GM20431 (cell line): ENCODE data around the gene SLC43A3.
"Not testable (repeated sequence)": the region's sequence is repeated elsewhere in the genome, so short reads cannot be mapped to it uniquely, and the experiment has no call there.

Experiments
- in situ Hi-C: fragments of 300-500 bp; cut with MseI, MboI; formaldehyde crosslinking; loops from one replicate; pipeline ENCODE4 v1.15.0; 2020; ENCODE audit warnings: low sequenced_read_pairs; ENCODE audit not compliant: unreplicated experiment

SLC43A3 gene

GRCh38 chr11:57460022-57460757 is 33.3 kb upstream of the SLC43A3 start, which contains the start of gene RTN4RL2:
Gene RTN4RL2, plus strand, starts transcription at chr11:57460528. Its CDS starts 338 bp downstream, at chr11:57460866.
- in situ Hi-C loops, result no loop called here

GRCh38 chr11:57459164-57460021 is 32.5 kb upstream of the SLC43A3 start:
- in situ Hi-C loops, result no loop called here

GRCh38 chr11:57458410-57459163 is 31.7 kb upstream of the SLC43A3 start:
- in situ Hi-C loops, result no loop called here

- in situ Hi-C loops, result no loop called here
Measured at GRCh38 chr11:57458060-57458409, 31.1 kb upstream of the SLC43A3 start.

DNA sequence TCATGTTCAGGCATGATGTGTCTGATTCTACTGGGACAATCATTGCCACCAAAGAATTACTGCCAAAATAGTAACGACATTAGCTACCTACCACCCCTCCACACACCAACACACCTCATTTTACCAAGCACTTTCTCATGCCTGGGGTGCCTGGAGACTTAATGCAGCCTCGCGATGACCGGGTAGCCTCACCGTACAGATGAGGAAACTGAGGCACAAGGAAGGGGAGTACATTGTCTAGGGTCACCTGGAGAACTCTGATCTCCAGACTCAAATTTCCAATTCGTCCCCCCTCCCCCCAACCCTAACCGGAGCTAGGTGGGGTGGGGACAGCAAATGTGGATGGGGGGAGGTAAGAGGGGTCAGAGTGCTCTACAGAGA is 30.7 kb upstream of the SLC43A3 start:
- in situ Hi-C loops, result no loop called here

DNA sequence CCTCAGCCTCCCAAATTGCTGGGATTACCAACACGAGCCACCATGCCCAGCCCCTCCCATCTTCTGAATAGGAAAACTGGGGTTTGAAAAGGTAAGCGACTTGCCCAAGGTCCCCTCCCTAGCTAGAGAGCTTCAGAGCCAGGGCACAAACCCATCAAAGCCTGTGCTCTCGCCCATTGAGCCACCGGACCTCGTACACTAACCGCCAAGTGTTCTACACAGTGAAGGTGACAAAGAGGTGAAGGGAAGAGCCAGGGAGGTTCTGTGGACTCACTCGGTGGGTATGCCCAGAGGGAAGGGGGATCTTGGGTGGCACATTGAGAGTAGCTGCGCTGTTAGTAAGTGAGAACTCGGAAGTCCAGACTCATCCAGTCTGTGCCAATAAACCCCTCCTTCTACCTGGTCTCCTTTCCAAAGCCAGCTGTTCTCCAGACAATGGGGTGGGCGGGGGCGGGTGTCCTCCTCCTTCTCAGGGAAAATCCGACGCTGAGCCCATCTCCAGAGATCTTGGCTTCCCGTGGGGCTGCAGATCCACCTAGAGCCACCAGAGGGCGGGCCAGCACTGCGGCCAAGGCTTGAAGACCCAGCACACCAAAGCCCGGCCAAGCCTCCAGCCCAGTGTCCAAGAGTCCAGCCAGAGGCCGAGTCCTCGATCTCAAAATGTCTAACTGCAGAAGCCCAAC is 30.2 kb upstream of the SLC43A3 start:
- in situ Hi-C loops, result no loop called here

DNA sequence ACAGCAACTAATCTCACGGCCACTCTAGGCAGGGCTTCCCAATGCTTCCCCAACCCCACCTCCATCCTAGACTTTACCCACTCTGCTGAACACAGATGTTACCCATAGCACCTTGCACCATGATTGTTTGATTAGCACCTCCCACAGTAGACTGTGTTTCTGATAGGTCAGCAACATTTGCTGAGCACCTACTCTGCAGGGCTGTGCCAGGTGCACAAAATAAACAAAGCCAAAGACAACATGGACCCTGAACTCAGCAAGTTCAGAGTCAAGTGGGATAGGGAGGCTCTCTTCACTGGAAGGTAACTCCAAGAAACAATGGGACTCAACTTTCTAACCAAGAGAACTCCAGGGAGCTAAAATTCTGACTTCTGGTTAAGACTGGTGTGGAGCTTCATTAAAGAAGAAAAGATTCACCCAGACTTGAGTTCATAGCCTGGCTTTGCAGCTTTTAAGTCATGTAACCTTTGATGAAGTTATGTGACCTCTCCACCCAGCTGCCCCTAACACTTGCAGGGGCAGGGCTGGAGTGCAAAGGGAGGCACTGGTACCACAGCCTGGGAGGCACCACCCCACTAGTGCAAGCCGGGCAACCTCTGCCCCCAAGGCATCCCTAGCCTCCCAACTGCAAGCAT is 26.7 kb upstream of the SLC43A3 start:
- in situ Hi-C loops, result no loop called here

GRCh38 chr11:57446055-57446454 is 19.1 kb upstream of the SLC43A3 start:
- in situ Hi-C loops, result no loop called here

DNA sequence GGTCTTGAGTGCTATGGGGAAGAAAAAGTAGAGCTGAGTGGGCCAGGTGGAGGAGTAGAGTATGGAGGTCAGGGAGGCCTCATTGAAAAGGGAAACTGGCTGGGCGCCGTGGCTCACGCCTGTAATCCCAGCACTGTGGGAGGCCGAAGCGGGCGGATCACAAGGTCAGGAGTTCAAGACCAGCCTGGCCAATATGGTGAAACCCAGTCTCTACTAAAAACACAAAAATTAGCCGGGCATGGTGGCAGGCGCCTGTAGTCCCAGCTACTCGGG is 18.1 kb upstream of the SLC43A3 start:
- in situ Hi-C loops, result not testable (repeated sequence)

- in situ Hi-C loops, result no loop called here
Measured at GRCh38 chr11:57444362-57445121, 17.6 kb upstream of the SLC43A3 start.

DNA sequence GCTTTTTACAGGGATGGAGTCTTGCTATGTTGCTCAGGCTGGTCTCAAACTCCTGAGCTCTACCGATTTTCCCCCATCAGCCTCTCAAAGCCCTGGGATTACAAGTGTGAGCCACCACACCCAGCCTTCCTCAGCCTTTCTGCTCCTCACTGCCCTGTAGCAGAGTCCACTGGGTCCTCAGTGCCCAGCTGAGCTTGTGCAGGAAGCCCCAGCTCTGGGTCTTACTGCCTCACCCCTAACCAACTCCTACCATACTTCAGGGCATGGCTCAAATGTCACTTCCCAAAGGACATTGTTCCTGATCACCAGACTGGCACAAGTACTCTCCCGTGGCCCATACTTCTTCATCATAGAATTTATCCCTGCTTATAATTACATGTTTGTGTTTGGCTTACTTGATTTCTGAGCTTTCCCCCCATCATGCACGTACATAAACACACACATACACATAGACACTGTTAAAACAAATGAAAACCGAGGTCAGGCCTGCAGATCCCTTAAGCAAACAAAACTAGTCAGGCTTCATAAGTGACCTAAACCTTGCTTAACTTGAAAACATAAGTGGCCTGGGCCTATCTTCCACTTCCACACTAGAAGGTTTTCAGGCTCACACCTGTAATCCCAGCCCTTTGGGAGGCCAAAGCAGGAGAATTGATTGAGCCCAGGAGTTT is 14.0 kb upstream of the SLC43A3 start:
- in situ Hi-C loops, result no loop called here

DNA sequence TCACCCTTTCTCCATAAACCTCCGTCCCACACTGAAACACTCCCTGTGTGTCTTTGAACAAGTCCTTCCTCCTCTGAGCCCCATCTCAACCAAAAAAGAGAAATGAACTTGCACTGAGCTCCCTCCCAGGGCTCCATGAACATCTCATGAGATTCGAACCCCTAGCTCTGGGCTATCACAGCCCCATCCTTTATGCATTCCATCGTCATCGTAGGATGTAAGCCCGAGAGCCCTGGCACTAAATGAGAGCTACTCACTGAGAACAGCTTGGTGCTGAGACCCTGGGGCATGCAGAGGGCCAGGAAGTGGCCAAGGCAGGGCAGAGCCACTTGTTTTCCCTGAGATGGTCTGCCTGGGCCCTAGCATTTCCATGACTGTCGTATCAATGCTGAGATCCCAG is 12.9 kb upstream of the SLC43A3 start:
- in situ Hi-C loops, result no loop called here

GRCh38 chr11:57438345-57439285 is 11.7 kb upstream of the SLC43A3 start:
- in situ Hi-C loops, result no loop called here

DNA sequence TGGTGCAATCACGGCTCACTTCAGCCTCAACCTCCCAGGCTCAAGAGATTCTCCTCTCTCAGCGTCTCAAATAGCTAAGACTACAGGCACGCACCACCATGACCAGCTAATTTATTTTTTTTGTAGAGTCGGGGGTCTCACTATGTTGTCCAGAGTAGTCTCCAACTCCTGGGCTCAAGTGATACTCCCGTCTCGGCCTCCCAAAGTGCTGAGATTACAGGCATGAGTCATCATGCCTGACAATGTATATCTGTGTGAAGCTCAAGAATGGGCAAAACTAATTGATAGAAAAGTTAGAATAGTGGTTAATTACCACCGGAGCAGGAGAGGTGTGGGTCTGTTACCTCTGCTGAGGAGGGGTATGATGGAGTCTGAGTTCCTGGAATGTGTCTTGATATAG is 9.1 kb upstream of the SLC43A3 start:
- in situ Hi-C loops, result no loop called here

DNA sequence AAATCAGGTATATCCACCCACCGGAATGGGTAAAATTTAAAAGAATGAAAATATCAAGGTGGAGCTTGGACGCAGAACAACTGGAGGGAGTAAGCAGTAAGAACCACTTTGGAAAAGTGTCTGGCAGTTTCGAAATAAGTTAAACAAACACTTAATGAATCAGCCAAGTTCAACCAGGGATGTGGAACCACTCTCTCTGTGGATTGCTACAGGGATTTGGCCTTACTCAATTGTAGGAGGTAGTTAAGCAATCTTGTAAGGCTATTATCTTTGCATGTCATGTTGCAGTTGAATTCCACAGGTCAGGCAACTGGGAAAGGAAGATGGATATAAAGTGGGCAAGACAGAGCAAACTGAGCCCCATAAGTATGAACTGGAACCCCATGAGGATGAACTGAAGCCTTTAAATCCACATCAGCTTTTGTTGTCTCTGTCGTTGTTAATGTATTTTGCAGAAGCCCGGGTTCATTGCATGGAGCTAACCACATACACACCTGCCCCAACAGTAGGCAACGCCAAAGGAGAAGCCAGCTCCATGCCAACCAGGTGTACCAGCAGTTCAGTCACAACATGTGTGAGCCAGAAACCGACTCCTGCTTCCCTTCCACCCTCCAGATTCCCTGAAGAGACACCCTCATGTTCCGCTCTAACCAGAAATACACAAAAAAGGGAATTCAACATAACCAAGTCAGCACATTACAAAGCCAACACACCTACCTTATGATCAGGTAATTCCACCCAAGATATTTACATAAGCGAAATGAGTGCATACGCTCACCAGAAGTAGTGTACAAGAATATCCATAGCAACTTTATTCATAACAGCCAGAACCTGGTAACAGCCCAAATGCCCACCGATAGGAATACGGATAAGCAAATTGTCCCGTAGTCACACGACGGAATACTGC is 8.0 kb upstream of the SLC43A3 start:
- in situ Hi-C loops, result no loop called here

DNA sequence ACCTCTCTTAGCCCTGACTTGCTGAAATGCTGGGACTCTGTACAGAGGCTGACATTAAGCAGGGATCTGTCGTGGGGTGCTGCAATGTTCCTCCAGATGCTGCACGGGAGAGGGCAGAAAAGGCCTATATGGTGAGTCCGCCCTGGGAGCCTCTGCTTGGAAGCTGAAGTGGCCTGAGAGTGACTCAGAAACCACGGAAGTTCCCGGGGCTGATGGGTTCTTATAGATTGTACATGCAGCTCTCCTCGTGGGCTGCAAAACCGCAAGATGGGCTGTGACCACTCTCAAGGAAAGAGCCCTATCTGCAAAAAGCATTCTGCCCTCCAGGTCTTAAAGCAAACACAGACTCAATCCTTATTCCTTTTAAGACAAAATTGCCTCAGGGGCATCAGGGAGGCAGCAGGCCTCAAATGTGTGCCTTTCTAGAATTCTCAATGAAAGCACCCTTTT is 5.8 kb upstream of the SLC43A3 start:
- in situ Hi-C loops, result no loop called here

DNA sequence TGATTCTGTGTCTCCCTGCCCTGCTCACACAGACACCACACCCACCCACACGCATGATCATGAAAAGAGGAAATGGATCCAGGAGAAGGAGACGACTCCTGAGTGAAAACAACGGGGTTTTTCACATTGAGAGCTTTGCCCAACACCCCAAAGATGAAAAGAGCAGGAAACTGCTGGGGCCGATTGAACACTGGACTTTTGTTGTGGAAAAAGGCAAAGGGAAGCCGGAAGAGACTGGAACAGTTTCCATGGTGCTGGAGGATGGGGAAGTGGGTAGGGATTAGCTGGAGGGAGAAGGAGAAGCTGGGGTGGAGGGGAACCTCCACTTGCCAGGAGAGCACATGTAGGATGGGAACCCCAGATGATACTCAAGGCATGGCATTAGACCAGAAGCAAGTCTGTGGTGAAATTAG is 5.2 kb upstream of the SLC43A3 start:
- in situ Hi-C loops, result no loop called here
